OCI-LY1 (cell line): ENCODE results near the gene KMT5C.

ENCODE experiments used
- EZH2 ChIP-seq: fragments of 200-600 bp; sonication (generic), shearing (Covaris generic); IDR thresholded peaks from 2 replicates; pipeline ENCODE4 v1.8.0; 2017; ENCODE audit warnings: borderline replicate concordance, mixed run types, mild to moderate bottlenecking, antibody characterized with exemption, low read length, moderate library complexity, mixed read lengths
- TF ChIP-seq, protein P1 (sequence below): fragments of 200-600 bp; sonication (generic), shearing (Covaris generic); IDR thresholded peaks from 2 replicates; pipeline ENCODE4 v1.5.1; 2017; ENCODE audit warnings: mild to moderate bottlenecking, antibody characterized with exemption, low read length, moderate library complexity, mixed read lengths

DNA sequence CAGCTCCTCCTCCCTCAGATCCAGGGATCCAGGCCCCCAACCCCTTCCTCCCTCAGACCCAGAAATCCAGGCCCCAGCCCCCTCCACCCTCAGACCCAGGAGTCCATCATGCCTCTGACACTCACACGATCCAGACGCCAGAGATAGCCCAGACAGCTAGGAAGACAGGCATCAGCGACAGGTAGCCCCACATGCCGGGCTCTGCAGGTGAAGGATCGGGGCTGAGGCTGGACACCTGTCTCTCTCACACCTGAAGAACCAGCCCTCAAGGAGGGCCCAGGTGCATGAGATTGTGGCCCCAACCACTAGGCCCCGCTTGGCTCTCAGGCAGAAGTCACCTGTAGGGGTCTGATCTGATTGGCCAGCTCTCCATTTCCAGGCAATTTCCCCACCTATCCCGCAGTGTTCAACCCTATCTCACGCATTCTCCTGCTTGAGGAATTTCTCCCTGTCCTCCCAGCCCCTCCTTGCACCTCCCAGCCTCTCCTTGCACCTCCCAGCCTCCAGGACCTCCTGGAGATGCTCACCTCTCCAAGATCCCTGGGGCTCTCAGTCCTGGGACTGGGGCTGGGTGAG, 18.7 kb upstream of the KMT5C start:
- TF ChIP-seq, protein P1, sequence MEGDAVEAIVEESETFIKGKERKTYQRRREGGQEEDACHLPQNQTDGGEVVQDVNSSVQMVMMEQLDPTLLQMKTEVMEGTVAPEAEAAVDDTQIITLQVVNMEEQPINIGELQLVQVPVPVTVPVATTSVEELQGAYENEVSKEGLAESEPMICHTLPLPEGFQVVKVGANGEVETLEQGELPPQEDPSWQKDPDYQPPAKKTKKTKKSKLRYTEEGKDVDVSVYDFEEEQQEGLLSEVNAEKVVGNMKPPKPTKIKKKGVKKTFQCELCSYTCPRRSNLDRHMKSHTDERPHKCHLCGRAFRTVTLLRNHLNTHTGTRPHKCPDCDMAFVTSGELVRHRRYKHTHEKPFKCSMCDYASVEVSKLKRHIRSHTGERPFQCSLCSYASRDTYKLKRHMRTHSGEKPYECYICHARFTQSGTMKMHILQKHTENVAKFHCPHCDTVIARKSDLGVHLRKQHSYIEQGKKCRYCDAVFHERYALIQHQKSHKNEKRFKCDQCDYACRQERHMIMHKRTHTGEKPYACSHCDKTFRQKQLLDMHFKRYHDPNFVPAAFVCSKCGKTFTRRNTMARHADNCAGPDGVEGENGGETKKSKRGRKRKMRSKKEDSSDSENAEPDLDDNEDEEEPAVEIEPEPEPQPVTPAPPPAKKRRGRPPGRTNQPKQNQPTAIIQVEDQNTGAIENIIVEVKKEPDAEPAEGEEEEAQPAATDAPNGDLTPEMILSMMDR: no peak
- no peak for TF ChIP-seq EZH2
